ENCODE results near the gene SHFL. TPM values are rescaled to one million over a fixed set of nuclear protein-coding genes. Genes with fewer than 3 reads are reported as not detected.

The SHFL gene
- total RNA-seq, 2 donors from 2014 or later = 15.1 to 21.3 TPM

DNA sequence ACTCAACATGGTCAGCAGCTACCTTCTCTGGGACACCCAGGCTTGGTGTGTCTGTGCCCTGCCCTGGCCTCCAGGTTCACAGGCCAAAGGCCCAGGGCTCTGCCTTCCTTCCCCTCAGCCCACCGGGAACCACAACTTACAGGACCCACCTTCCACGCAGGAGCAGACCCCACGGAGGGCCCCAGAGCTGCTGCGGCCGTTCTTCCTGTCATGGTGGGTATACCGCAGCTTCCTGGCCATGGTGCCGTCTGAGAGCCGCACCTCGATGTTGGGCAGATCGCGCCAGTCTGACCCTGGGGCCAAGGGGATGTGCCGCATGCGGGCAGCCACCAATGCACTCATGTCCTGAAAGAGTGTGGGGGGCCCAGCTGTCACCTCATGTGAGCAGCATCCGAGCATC is 50.8 kb downstream of the SHFL start:
- no peak overlapping the region for H3K9ac ChIP-seq (ENCODE audit: low read depth in 2 of 2, low read length in 2 of 2)
- no peaks in the 10 kb centered on the region for H3K4me1 ChIP-seq
- no peak for DNase-seq
- H3K27me3 ChIP-seq = no peaks in the 10 kb centered on the region
- TF ChIP-seq, protein P1, sequence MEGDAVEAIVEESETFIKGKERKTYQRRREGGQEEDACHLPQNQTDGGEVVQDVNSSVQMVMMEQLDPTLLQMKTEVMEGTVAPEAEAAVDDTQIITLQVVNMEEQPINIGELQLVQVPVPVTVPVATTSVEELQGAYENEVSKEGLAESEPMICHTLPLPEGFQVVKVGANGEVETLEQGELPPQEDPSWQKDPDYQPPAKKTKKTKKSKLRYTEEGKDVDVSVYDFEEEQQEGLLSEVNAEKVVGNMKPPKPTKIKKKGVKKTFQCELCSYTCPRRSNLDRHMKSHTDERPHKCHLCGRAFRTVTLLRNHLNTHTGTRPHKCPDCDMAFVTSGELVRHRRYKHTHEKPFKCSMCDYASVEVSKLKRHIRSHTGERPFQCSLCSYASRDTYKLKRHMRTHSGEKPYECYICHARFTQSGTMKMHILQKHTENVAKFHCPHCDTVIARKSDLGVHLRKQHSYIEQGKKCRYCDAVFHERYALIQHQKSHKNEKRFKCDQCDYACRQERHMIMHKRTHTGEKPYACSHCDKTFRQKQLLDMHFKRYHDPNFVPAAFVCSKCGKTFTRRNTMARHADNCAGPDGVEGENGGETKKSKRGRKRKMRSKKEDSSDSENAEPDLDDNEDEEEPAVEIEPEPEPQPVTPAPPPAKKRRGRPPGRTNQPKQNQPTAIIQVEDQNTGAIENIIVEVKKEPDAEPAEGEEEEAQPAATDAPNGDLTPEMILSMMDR (IDR thresholded peaks at IDR 0.05) = no peak
- no peaks in the 10 kb centered on the region for H3K9me3 ChIP-seq
- H3K4me3 ChIP-seq = no peak overlapping the region
- H3K36me3 ChIP-seq = peaks cover 28% of the 10 kb centered on the region
- intact Hi-C loops (cut with DNase I) = no loop called here
- no peak overlapping the region for H3K27ac ChIP-seq

DNA sequence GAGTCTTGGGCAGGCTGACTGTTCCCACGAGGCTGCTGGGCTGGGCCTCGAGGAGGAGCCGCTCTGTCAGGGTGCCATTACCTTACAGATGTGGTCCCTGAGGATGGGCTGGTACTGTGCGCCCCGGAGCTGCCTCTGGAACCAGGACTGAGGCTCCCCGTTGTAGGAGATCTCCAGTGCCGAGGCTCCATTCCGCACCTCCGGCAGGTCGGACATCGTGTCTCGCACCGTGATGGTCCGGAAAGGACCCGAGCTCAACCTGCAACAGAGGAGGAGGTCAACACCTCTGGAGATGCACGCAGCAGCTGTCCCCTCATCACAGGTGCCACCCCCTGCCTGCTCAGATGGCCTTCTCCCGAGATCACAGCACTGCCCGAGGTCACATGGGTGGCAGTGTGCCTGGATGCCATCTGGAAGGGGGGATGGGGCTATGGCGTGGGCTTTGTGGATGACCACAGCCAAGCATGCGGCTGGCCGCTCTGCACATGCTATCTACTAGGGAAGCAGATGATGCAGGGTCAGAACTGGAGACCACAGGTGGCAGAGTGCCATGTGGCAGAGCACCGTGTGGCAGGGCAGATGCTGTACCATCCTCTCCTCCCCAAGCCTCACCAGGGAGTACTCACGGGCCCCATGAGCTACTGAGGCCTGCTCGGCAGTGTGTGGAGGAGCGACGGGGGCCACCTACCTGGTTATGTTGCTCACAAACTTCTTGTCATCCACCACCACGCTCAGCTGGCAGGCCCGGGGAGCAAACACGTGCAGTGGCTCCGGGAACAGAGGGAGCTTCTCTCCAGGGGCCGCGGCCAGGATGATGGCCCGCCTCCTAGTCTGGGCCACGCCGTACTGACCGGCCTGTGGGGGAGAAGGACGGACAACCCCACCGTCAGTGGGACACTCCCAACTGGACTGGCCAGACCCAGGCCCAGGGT is 51.9 kb downstream of the SHFL start:
- intact Hi-C loops (cut with DNase I) = no loop called here
- H3K9me3 ChIP-seq = no peaks in the 10 kb centered on the region
- no peak overlapping the region for H3K4me3 ChIP-seq
- no peak for DNase-seq
- H3K9ac ChIP-seq (ENCODE audit: low read depth in 2 of 2, low read length in 2 of 2) = no peak overlapping the region
- no peak overlapping the region for H3K27ac ChIP-seq
- no peaks in the 10 kb centered on the region for H3K27me3 ChIP-seq
- peaks cover 29% of the 10 kb centered on the region for H3K36me3 ChIP-seq
- TF ChIP-seq, protein P1 (IDR thresholded peaks at IDR 0.05) = no peak
- H3K4me1 ChIP-seq = no peaks in the 10 kb centered on the region

DNA sequence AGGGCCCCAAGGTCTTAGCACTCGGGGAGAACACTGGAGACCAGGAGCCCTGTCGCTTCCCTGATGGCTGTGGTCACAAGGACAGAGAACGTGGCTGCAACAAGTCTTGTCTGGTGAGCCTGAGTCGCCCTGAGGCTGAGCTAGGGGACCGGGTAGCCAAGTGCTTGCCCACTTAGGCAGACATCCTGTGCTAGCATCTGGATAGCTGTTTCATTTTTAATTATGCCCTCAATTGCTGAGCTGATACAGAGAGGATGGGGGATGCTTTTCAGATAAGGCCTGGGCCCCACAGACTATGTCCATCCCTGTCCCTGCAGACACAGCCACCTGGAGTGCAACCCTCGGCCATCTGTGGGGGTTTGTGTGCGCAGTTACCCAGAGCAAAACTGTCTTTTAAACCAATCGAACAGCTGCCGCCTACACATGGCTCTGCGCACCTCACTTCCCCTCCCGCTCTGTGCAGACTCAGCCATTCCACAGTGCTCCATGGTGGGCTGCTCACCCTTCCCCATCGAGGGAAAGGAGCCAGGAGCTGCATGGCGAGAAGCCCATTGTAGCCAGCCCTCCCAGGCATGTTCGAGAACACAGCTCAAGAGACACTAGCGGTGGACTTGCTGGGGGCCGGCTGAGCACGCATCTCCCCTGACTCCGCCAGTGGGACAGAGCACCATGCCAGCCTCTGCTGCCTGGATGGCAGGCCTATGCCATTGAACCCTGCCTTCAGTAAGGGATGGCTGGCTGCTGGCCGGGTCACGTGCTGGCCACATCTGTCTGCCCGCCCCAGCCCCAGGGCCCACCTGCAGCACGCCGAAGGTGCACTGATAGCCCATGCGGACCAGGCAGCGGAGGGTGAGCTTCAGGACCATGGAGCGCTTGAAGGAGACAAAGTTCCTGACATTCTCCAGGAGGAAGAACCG is 53.0 kb downstream of the SHFL start:
- Histone ChIP-seq H3K27me3 (no peaks in the 10 kb centered on the region), H3K9me3 (no peaks in the 10 kb centered on the region), H3K4me3 (no peak overlapping the region), H3K36me3 (peaks cover 29% of the 10 kb centered on the region), H3K4me1 (no peaks in the 10 kb centered on the region), H3K27ac (no peak overlapping the region), H3K9ac (ENCODE audit: low read depth in 2 of 2, low read length in 2 of 2) (no peak overlapping the region)
- DNase-seq = no peak
- intact Hi-C loops (cut with DNase I) = no loop called here
- TF ChIP-seq, protein P1 (IDR thresholded peaks at IDR 0.05) = no peak

DNA sequence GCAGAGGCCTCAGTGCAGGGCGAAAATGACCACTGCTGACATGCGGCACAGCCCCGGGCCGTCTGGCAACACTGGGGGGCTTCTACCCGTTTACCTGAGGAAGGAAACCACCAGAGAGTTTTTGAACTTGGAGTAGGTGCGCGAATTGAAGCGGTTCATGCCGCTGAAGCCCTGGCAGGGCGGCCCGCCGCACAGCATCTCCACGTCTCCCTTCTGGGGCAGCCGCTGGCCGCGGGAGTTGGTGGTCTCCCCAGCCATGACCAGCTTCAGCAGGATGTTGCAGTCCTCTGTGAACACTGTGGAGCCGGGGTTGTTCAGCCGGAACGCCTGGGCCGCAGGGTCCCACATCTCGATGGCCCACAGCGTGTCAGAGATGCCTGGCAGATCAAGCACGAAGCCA is 53.8 kb downstream of the SHFL start:
- Histone ChIP-seq H3K4me1 (no peaks in the 10 kb centered on the region), H3K4me3 (no peak overlapping the region), H3K27me3 (no peaks in the 10 kb centered on the region), H3K9ac (ENCODE audit: low read depth in 2 of 2, low read length in 2 of 2) (no peak overlapping the region), H3K9me3 (no peaks in the 10 kb centered on the region), H3K36me3 (peaks cover 29% of the 10 kb centered on the region), H3K27ac (no peak overlapping the region)
- DNase-seq = no peak
- intact Hi-C loops (cut with DNase I) = no loop called here
- TF ChIP-seq, protein P1 (IDR thresholded peaks at IDR 0.05) = no peak

DNA sequence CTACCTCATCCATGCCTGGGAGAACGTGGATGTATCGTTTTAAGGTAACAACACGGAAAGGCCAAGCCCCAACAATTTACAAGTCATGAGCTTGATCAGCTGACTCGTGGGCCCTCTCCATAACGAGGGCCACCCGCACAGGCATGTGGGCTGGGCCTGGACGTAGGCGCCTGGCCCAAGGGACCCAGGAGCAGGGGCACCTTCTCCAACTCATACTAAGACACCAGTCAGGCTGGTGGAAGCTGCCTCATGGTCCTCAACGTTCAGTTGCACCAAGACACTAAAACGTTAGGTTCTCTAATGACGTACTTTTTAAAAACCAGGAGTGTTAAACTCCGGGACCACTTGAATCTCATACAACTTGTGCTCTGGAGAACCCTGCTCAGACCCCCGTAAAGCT is 55.4 kb downstream of the SHFL start:
- Histone ChIP-seq H3K9me3 (no peaks in the 10 kb centered on the region), H3K27ac (no peak overlapping the region), H3K4me3 (no peak overlapping the region), H3K4me1 (no peaks in the 10 kb centered on the region), H3K36me3 (peaks cover 26% of the 10 kb centered on the region), H3K27me3 (no peaks in the 10 kb centered on the region), H3K9ac (ENCODE audit: low read depth in 2 of 2, low read length in 2 of 2) (no peak overlapping the region)
- TF ChIP-seq, protein P1 (IDR thresholded peaks at IDR 0.05) = no peak
- DNase-seq = no peak
- intact Hi-C loops (cut with DNase I) = no loop called here
